GM12864 (cell line): Measurements from ENCODE around the gene KCNJ10.

ENCODE experiments used
- DNase-seq: peaks from one replicate; pipeline ENCODE4 v3.0.0-alpha.2; 2011; ENCODE audit warnings: low read depth
- H3K4me3 ChIP-seq: 2 replicates; pipeline ENCODE4 v1.5.1; 2011; ENCODE audit warnings: mild to moderate bottlenecking, low read depth, low read length, control low read depth
- TF ChIP-seq, protein P1 (sequence below): IDR thresholded peaks from 2 replicates; pipeline ENCODE4 v1.5.1; 2011; ENCODE audit warnings: low read depth, mild to moderate bottlenecking, moderate library complexity, low read length, control low read depth, inconsistent platforms; ENCODE audit errors: missing control alignments

The KCNJ10 gene

GRCh38 chr1:159980076-159980475 is 89.9 kb downstream of the KCNJ10 start:
- no peak overlapping the region for H3K4me3 ChIP-seq
- TF ChIP-seq, protein P1, sequence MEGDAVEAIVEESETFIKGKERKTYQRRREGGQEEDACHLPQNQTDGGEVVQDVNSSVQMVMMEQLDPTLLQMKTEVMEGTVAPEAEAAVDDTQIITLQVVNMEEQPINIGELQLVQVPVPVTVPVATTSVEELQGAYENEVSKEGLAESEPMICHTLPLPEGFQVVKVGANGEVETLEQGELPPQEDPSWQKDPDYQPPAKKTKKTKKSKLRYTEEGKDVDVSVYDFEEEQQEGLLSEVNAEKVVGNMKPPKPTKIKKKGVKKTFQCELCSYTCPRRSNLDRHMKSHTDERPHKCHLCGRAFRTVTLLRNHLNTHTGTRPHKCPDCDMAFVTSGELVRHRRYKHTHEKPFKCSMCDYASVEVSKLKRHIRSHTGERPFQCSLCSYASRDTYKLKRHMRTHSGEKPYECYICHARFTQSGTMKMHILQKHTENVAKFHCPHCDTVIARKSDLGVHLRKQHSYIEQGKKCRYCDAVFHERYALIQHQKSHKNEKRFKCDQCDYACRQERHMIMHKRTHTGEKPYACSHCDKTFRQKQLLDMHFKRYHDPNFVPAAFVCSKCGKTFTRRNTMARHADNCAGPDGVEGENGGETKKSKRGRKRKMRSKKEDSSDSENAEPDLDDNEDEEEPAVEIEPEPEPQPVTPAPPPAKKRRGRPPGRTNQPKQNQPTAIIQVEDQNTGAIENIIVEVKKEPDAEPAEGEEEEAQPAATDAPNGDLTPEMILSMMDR, result no peak
- DNase-seq, result no peak

DNA sequence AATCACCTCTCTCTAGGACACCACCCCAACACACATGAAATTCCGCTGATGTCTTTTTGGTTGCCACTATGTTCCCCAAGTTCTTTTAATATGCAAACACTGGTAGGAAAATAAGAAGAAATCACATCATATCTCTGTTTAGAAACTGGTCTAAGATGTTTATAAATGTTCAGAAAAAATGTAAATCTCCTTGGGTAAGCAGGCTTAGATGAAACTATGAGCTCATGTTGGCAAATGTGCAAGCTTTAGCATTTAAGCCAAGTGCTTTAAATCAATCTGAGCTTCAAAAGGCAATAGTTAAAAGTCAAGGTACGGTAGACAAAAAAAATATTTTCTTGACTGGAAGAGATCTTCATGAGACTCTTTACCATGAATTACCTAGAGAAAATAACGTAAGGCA is 90.7 kb downstream of the KCNJ10 start:
- no peak overlapping the region for H3K4me3 ChIP-seq
- TF ChIP-seq, protein P1, result no peak
- DNase-seq, result no peak

DNA sequence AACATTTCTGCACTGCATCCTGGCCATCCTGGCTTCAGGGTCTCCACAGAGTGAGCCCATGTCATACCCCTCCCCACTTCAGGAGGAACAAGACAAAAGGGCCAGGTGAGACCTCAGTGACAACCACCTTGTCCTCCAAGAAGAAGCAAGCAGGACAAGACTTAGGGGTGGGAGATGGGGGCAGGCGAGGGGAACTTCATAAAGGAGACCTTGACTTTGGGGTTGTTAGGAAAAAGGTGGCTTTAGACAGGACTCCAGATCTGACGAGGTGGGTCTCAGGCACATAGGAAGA is 91.9 kb downstream of the KCNJ10 start:
- DNase-seq, result no peak
- no peak overlapping the region for H3K4me3 ChIP-seq
- TF ChIP-seq, protein P1, result no peak

GRCh38 chr1:159977364-159978106 is 92.4 kb downstream of the KCNJ10 start:
- DNase-seq, result no peak
- no peak overlapping the region for H3K4me3 ChIP-seq
- TF ChIP-seq, protein P1, result no peak

DNA sequence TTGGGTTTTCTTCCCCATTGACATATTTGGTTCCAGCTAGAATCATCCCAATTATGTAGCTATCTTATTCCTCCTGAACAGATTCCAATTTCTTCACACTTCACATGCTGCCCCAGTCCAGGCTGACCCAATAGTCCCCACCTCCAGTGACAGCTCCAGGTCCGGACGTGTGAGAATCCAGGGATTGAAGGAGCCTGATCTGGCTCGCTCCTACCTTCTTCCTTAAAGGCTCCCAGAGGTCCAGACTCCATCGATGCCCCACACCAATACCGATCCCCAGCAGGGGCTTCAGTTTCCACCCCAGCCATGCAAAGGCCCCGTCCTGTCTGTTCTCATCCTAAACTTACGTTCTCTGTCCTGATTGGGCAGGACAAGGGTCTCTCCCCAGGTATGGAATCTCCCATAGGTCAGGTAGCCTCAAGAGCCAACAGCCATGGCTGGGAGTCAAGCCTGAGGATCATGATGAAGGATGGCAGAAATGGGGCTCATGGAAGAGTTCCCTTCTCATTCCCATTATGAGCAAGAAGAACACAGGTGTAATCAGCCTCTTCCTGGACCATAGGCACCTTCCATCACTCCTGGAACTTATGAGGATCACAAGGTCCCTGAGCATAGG is 95.5 kb downstream of the KCNJ10 start:
- TF ChIP-seq, protein P1, result no peak
- no peak for DNase-seq
- no peak overlapping the region for H3K4me3 ChIP-seq

- H3K4me3 ChIP-seq, result no peak overlapping the region
- DNase-seq, result no peak
- TF ChIP-seq, protein P1, result no peak
Measured at GRCh38 chr1:159973350-159973940, 96.5 kb downstream of the KCNJ10 start.
